Heart right ventricle (tissue), 16 donors: ENCODE results near the gene EYS. TPM values are rescaled to one million over a fixed set of nuclear protein-coding genes. Genes with fewer than 3 reads are reported as not detected.
A peak's percentile ranks its signal among the peaks of the same experiment; 100 is the strongest.

Experiments
- ATAC-seq, 8 donors: fragments of 200-7000 bp; cut with Tn5 transposase; one replicate each; pipeline ENCODE4 v1.9.1; 2020; ENCODE audit warnings: mild to moderate bottlenecking in 8 of 8, moderate library complexity in 8 of 8, moderate number of reproducible peaks in 1 of 8
- DNase-seq, 2 donors: peaks; one replicate each; pipeline ENCODE4 v3.0.0-alpha.2; 2020
- H3K27ac ChIP-seq, 10 donors: fragments of 200-600 bp; sonication (generic) in 2 of 10; one replicate each; pipeline versions ENCODE4 v1.5.0 to v1.8.0; 2020 to 2022; ENCODE audit warnings: mild to moderate bottlenecking in 3 of 10
- H3K27me3 ChIP-seq, 7 donors: fragments of 200-600 bp; one replicate each; pipeline ENCODE4 v1.8.0; 2021 to 2022; ENCODE audit warnings: mild to moderate bottlenecking in 2 of 7
- H3K36me3 ChIP-seq, 9 donors: fragments of 200-600 bp; sonication (generic) in 1 of 9; one replicate each; pipeline versions ENCODE4 v1.5.0 to v1.8.0; 2020 to 2022; ENCODE audit warnings: mild to moderate bottlenecking in 2 of 9
- H3K4me1 ChIP-seq, 9 donors: fragments of 200-600 bp; sonication (generic) in 1 of 9; one replicate each; pipeline versions ENCODE4 v1.5.0 to v1.8.0; 2020 to 2022; ENCODE audit warnings: mild to moderate bottlenecking in 4 of 9
- H3K4me3 ChIP-seq, 10 donors: fragments of 200-600 bp; sonication (generic) in 2 of 10; one replicate each; pipeline versions ENCODE4 v1.5.0 to v1.8.0; 2020 to 2022; ENCODE audit warnings: mild to moderate bottlenecking in 7 of 10, moderate library complexity in 2 of 10
- H3K9me3 ChIP-seq, 11 donors: fragments of 200-600 bp in 10 of 11; sonication (generic) in 2 of 11; one replicate each; pipeline versions ENCODE4 v1.5.0 to v1.8.0; 2013 to 2022; ENCODE audit warnings: mild to moderate bottlenecking in 2 of 11, control low read depth in 1 of 11, moderate library complexity in 1 of 11
- WGBS, 2 donors: extraction: QIAGEN DNeasy Blood & Tissue Kit; methylation state at CpG; one replicate each; pipeline ENCODE4 v1.1.7; 2013; ENCODE audit warnings: inconsistent platforms in 1 of 2; 5-methylcytosine and 5-hydroxymethylcytosine counted together
- intact Hi-C, 10 donors: fragments of 100-400 bp; cut with DNase I; formaldehyde crosslinking; loops; one replicate each; pipeline versions ENCODE4 v1.11.1 to v1.14.2; 2022
- polyA plus RNA-seq, 2 donors: library from polyadenylated mRNA; stranded (reverse); fragments of 200-250 nt; gene quantifications; one replicate each; pipeline ENCODE4 v1.2.3, GENCODE V29; 2013
- total RNA-seq, 10 donors: library from RNA; stranded (reverse); fragmentation: NEBNext Ultra II Directional in 3 of 10; extraction: Animal tissue kit (Norgen Biotek cat#: 25700) in 3 of 10; gene quantifications; one replicate each; pipeline versions ENCODE4 v1.2.1 to v1.2.4, GENCODE V29; 2021 to 2023
- TF ChIP-seq, protein P1 (sequence below), 9 donors: fragments of 200-600 bp; sonication (generic) in 2 of 9; IDR thresholded peaks; one replicate each; pipeline versions ENCODE4 v1.5.0 to v1.8.0; 2021 to 2022; ENCODE audit warnings: antibody characterized with exemption in 9 of 9, mild to moderate bottlenecking in 5 of 9, moderate library complexity in 1 of 9
- donor health status: Arrhythmogenic right ventricular cardiomyopathy.
- donor health status: ischemic (EF 13 %, LVEDD 7.1; RV severe dilation, severe dysfunction).
- donor health status: healthy with polysubstance abuse.
- donor health status: DM: no; HTN: yes; CAD: no.
- donor health status: DM: no; HTN: no; CAD: no.
- donor health status: ischemic (EF 25% LVEDD 6.9; RV normal size, moderate dysfunction).
- donor health status: ischemic (EF 25% LVEDD 5.7; RV mildly dilated, moderate dysfunction).
- donor health status: healthy.
- donor health status: DM: yes; HTN: yes; CAD: no.
- donor health status: Ischemic cardiomyopathy.
- donor health status: ischemic (EF 35%, LVEDD 5.7; RV mildly dilated, moderate dysfunction).
- donor health status: nonischemic (EF 11% LVEDD 7.7; RV severe dilation, severe dysfunction).
- donor health status: DM: yes; HTN: yes; CAD: no.
- donor health status: PGD.
- donor health status: ischemic (EF 29% LVEDD 5.4; RV normal size, mild dysfunction).
- donor health status: nonischemic (EF 23%, LVEDD 6.1; RV moderate dilation, normal function).

EYS gene
- total and polyA plus RNA-seq, 12 donors = 0.02 to 0.40 (median 0.18) TPM; not detected in 8

DNA sequence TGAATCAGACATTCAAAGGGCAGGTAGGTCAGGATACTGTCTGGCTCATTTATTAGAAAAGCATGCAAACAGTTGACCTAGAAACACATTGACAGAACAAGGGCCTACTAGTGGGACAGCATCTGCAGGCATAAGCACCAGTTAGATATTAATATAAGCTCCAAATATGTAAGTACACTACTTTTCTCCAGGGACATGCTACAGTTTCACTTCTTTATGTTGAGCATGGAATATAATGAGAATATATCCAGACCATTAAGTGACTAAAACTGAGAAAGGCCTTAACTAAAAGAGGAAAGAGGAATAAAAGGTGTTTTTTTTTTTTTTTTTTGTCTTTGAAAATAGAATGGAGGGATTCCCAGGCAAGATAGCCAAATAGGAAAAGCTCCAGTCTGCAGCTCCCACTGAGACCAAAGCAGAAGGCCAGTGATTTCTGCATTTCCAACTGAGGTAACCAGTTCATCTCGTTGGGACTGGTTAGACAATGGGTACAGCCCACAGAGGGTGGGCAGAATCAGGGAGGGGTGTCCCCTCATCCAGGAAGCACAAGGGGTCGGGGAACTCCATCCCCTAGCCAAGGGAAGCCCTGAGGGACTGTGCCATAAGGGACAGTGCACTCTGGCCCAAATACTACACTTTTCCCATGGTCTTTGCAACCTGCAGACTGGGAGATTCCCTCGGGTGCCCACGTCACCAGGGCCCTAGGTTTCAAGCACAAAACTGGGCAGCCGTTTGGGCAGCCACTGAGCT, 1819.8 kb downstream of the EYS start:
- no peak overlapping the region for H3K27ac ChIP-seq
- intact Hi-C loops = no loop called here
- ATAC-seq (no peak), DNase-seq (no peak)
- H3K36me3 ChIP-seq = no peaks in the 10 kb centered on the region
- H3K27me3 ChIP-seq = no peaks in the 10 kb centered on the region
- TF ChIP-seq, protein P1, sequence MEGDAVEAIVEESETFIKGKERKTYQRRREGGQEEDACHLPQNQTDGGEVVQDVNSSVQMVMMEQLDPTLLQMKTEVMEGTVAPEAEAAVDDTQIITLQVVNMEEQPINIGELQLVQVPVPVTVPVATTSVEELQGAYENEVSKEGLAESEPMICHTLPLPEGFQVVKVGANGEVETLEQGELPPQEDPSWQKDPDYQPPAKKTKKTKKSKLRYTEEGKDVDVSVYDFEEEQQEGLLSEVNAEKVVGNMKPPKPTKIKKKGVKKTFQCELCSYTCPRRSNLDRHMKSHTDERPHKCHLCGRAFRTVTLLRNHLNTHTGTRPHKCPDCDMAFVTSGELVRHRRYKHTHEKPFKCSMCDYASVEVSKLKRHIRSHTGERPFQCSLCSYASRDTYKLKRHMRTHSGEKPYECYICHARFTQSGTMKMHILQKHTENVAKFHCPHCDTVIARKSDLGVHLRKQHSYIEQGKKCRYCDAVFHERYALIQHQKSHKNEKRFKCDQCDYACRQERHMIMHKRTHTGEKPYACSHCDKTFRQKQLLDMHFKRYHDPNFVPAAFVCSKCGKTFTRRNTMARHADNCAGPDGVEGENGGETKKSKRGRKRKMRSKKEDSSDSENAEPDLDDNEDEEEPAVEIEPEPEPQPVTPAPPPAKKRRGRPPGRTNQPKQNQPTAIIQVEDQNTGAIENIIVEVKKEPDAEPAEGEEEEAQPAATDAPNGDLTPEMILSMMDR (IDR thresholded peaks at IDR 0.05) = no peak
- peaks cover 0 to 6% (median 0%) of the 10 kb centered on the region in 11 donors for H3K9me3 ChIP-seq
- no peaks in the 10 kb centered on the region for H3K4me1 ChIP-seq
- no peak overlapping the region for H3K4me3 ChIP-seq
- 63 to 71% methylated on average over 5 of the region's 5 CpGs for WGBS, 2 donors

- Histone ChIP-seq H3K27ac (no peak overlapping the region), H3K4me1 (no peaks in the 10 kb centered on the region), H3K4me3 (no peak overlapping the region), H3K9me3 (peaks cover 0 to 6% (median 0%) of the 10 kb centered on the region in 11 donors), H3K36me3 (no peaks in the 10 kb centered on the region), H3K27me3 (no peaks in the 10 kb centered on the region)
- TF ChIP-seq, protein P1 (IDR thresholded peaks at IDR 0.05) = no peak
- intact Hi-C loops = no loop called here
- ATAC-seq (no peak), DNase-seq (no peak)
- WGBS, 2 donors = 71 to 80% methylated on average over 3 of the region's 3 CpGs
These were observed 1820.7 kb downstream of the EYS start for GRCh38 chr6:63886341-63886740.

DNA sequence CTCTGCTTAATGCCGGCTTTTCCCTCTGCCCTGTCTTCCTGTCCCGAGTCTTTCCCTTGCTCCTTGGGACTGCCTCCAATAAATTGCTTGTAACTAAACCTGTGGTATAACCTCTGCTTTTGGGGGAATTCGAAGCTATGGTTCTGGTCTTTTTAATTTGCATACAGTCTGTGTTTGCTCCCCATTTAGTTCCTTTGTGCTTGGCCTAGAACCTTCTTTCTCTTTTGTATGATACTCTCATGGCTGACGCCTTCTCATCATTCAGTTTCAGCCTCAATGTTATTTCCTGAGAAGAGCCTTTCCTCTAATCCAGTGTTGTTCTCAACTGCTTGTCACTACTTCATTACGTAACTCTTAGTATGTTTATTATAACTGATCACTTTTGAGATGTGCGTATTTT, 1823.4 kb downstream of the EYS start:
- Histone ChIP-seq H3K4me1 (no peaks in the 10 kb centered on the region), H3K27ac (no peak overlapping the region), H3K27me3 (no peaks in the 10 kb centered on the region), H3K36me3 (no peaks in the 10 kb centered on the region), H3K4me3 (no peak overlapping the region), H3K9me3 (peaks cover 0 to 8% (median 0%) of the 10 kb centered on the region in 11 donors)
- DNase-seq = no peak
- WGBS, 2 donors = 84 to 91% methylated on average over 6 of the region's 6 CpGs
- TF ChIP-seq, protein P1 (IDR thresholded peaks at IDR 0.05) = no peak
- intact Hi-C loops = no loop called here
- ATAC-seq = no peak

GRCh38 chr6:63882208-63882607, 1824.8 kb downstream of the EYS start:
- TF ChIP-seq, protein P1 (IDR thresholded peaks at IDR 0.05) = peak in 1 of 9 donors; percentile 16
- ATAC-seq = no peak
- Histone ChIP-seq H3K4me1 (no peaks in the 10 kb centered on the region), H3K27ac (no peak overlapping the region), H3K9me3 (peaks cover 0 to 20% (median 0%) of the 10 kb centered on the region in 11 donors), H3K4me3 (no peak overlapping the region), H3K27me3 (no peaks in the 10 kb centered on the region), H3K36me3 (no peaks in the 10 kb centered on the region)
- intact Hi-C loops = no loop called here
- DNase-seq = no peak
- WGBS, 2 donors = 56 to 58% methylated on average over 4 of the region's 4 CpGs
